ENCODE measurements around the gene MAN1A2. TPM values are rescaled to one million over a fixed set of nuclear protein-coding genes. Genes with fewer than 3 reads are reported as not detected.

MAN1A2 gene
- total and polyA plus RNA-seq, 9 of the 15 experiments (the other 6 are each of a cell fraction or from before 2014, with no cell fraction given), result 4.2 to 38.4 (median 18.7) TPM

- peak overlapping the region; percentile 91 to 99 for H3K9ac ChIP-seq (ENCODE audit: insufficient read depth in 1 of 2, low read depth in 2 of 2, low read length in 2 of 2)
- BruUV-seq (replicated peaks), result TSS peak; percentile 88
- ChIA-PET POLR2A (interaction anchor here (0.5 to 1.5 kb wide), 4 partner anchors 21 to 267 kb away, joined by 3 to 5 read pairs (median 4); no protein-coding TSS in a partner anchor), CTCF (ENCODE audit: low intra/inter-chr PET ratio) (no interaction called here)
- DNase-seq (ENCODE audit: extremely low read depth in 1 of 4, low spot score in 3 of 4) (peak; percentile 90 to 99 (median 97)), FAIRE-seq (no peak), ATAC-seq (peak; percentile 58)
- under 1% methylated on average over 46 of the region's 75 CpGs for WGBS (ENCODE audit: insufficient coverage, low coverage, missing lambda C conversion rate)
- peak overlapping the region; percentile 96 for H2AFZ ChIP-seq (ENCODE audit: low read depth, low read length)
- in situ Hi-C loops (cut with MboI) (no loop called here), intact Hi-C loops (cut with micrococcal nuclease) (loop anchor here (5.0 to 10.0 kb wide), 2 partner anchors 126 to 308 kb away; no protein-coding TSS in a partner anchor)
- H4K20me1 ChIP-seq (replicated peaks; ENCODE audit: control insufficient read depth, insufficient read depth, low read length), result no peaks in the 10 kb centered on the region
- no peaks in the 10 kb centered on the region for H3K27me3 ChIP-seq (ENCODE audit: control insufficient read depth in 2 of 2, insufficient read depth in 2 of 2, low read length in 2 of 2)
- no peaks in the 10 kb centered on the region for H3K36me3 ChIP-seq (ENCODE audit: control insufficient read depth, insufficient read depth, low read length)
- H3K4me2 ChIP-seq (ENCODE audit: insufficient read depth, low read length), result peak overlapping the region; percentile 99
- peak overlapping the region; percentile 75 for H3K4me3 ChIP-seq
- H3K9me1 ChIP-seq (ENCODE audit: control insufficient read depth, insufficient read depth, low read length), result no peaks in the 10 kb centered on the region
- peaks cover 8 to 27% of the 10 kb centered on the region in 2 experiments; a peak in 4 of 5 replicates for H3K4me1 ChIP-seq (replicated peaks in 1 of 2; ENCODE audit: control insufficient read depth in 2 of 2, insufficient read depth in 2 of 2, low read length in 2 of 2)
- H3K27ac ChIP-seq (ENCODE audit: extremely low read depth, low read depth, low read length), result peak overlapping the region; percentile 94
- peaks cover 54% of the 10 kb centered on the region for H3K79me2 ChIP-seq (ENCODE audit: control insufficient read depth, insufficient read depth, low read length)
- no peaks in the 10 kb centered on the region for H3K9me3 ChIP-seq (replicated peaks; ENCODE audit: control insufficient read depth, insufficient read depth, low read depth, low read length)
- TF ChIP-seq ZNF408 (CRISPR knock-in tag; IDR thresholded peaks at IDR 0.05; ENCODE audit: low read depth) (no peak), ZBED1 (IDR thresholded peaks at IDR 0.05) (peak; percentile 67; the same call in 1 of the 2 replicates), SMAD4 (CRISPR knock-in tag; conservative IDR thresholded peaks at IDR 0.05) (peak; percentile 88; the same call in 1 of the 2 replicates), ZKSCAN1 (IDR thresholded peaks at IDR 0.05; ENCODE audit: low read depth, low read length) (no peak), ILF3 (IDR thresholded peaks at IDR 0.05; ENCODE audit: borderline replicate concordance) (0 out of 2 replicates have a peak, but pooled peaks have one; percentile 86), ZC3H11A (IDR thresholded peaks at IDR 0.05; ENCODE audit: low read depth, low read length) (no peak), ARID1B (IDR thresholded peaks at IDR 0.05) (peak; percentile 22; the same call in 1 of the 2 replicates), BRD9 (IDR thresholded peaks at IDR 0.05; ENCODE audit: low read depth, partially characterized antibody) (peak; percentile 49), IRF1 (CRISPR knock-in tag; IDR thresholded peaks at IDR 0.05; ENCODE audit: borderline replicate concordance) (no peak), NR3C1 (CRISPR knock-in tag; IDR thresholded peaks at IDR 0.05) (no peak), ZNF75A (CRISPR knock-in tag; IDR thresholded peaks at IDR 0.05) (no peak), E2F8 (IDR thresholded peaks at IDR 0.05; ENCODE audit: low read depth, partially characterized antibody) (no peak), CSDE1 (IDR thresholded peaks at IDR 0.05) (0 out of 4 replicates have a peak, but pooled peaks of 1 of the 2 experiments have one; percentile 7), BRF1 (IDR thresholded peaks at IDR 0.05; ENCODE audit: borderline replicate concordance, extremely low read depth, insufficient read length) (no peak), ZC3H4 (CRISPR knock-in tag; IDR thresholded peaks at IDR 0.05; ENCODE audit: borderline replicate concordance) (no peak), KDM2B (CRISPR knock-in tag; IDR thresholded peaks at IDR 0.05) (no peak), ZNF280A (IDR thresholded peaks at IDR 0.05; ENCODE audit: low read depth, partially characterized antibody) (no peak)
Measured at GRCh38 chr1:117366177-117367045, 838 bp upstream of the MAN1A2 start.

Data from K562 (cell line).